IPS-15b (cell line): ENCODE results near the gene MGAT4B.

Source experiments
- H3K27me3 ChIP-seq: one replicate; pipeline ENCODE4 v1.6.1; 2013; ENCODE audit warnings: low read length; ENCODE audit not compliant: control insufficient read depth, insufficient read depth
- H3K36me3 ChIP-seq: one replicate; pipeline ENCODE4 v1.6.1; 2013; ENCODE audit warnings: low read length; ENCODE audit not compliant: control insufficient read depth, insufficient read depth
- H3K4me1 ChIP-seq: one replicate; pipeline ENCODE4 v1.6.1; 2013; ENCODE audit warnings: mild to moderate bottlenecking, low read length; ENCODE audit not compliant: control insufficient read depth, insufficient read depth
- H3K4me3 ChIP-seq: one replicate; pipeline ENCODE4 v1.5.1; 2013; ENCODE audit warnings: low read depth, low read length
- H3K9ac ChIP-seq: one replicate; pipeline ENCODE4 v1.6.1; 2013; ENCODE audit warnings: low read depth, mild to moderate bottlenecking, low read length
- H3K9me3 ChIP-seq: one replicate; pipeline ENCODE4 v1.6.1; 2013; ENCODE audit warnings: mild to moderate bottlenecking, low read length; ENCODE audit not compliant: control insufficient read depth, insufficient read depth

Gene MGAT4B

GRCh38 chr5:179823937-179824744 lies 17.5 kb upstream of the MGAT4B start:
- Histone ChIP-seq H3K4me1 (peaks cover 20% of the 10 kb centered on the region), H3K9ac (no peak overlapping the region), H3K4me3 (no peak overlapping the region), H3K27me3 (no peaks in the 10 kb centered on the region), H3K36me3 (peaks cover 46% of the 10 kb centered on the region), H3K9me3 (no peaks in the 10 kb centered on the region)

- Histone ChIP-seq H3K36me3 (peaks cover 41% of the 10 kb centered on the region), H3K4me1 (peaks cover 14% of the 10 kb centered on the region), H3K9ac (peak overlapping the region; percentile 70), H3K9me3 (no peaks in the 10 kb centered on the region), H3K27me3 (no peaks in the 10 kb centered on the region), H3K4me3 (peak overlapping the region; percentile 71)
Observed at GRCh38 chr5:179822444-179822990, 15.9 kb upstream of the MGAT4B start.

- Histone ChIP-seq H3K36me3 (peaks cover 40% of the 10 kb centered on the region), H3K4me3 (peak overlapping the region; percentile 71), H3K9ac (no peak overlapping the region), H3K9me3 (no peaks in the 10 kb centered on the region), H3K27me3 (no peaks in the 10 kb centered on the region), H3K4me1 (peaks cover 14% of the 10 kb centered on the region)
Observed at GRCh38 chr5:179822059-179822432, 15.4 kb upstream of the MGAT4B start.

GRCh38 chr5:179821298-179822058 lies 14.8 kb upstream of the MGAT4B start:
- Histone ChIP-seq H3K36me3 (peaks cover 38% of the 10 kb centered on the region), H3K9me3 (no peaks in the 10 kb centered on the region), H3K4me1 (peaks cover 14% of the 10 kb centered on the region), H3K9ac (peak overlapping the region; percentile 81), H3K27me3 (no peaks in the 10 kb centered on the region), H3K4me3 (peak overlapping the region; percentile 71)

GRCh38 chr5:179820483-179821297 lies 14.0 kb upstream of the MGAT4B start, which contains the start of gene SQSTM1:
TSS of gene SQSTM1 (plus strand) at chr5:179820905. CDS start at chr5:179820937, 32 bp downstream.
- peaks cover 32% of the 10 kb centered on the region for H3K36me3 ChIP-seq
- no peaks in the 10 kb centered on the region for H3K27me3 ChIP-seq
- H3K4me3 ChIP-seq: peak within 1 kb of the TSS; percentile 71
- no peaks in the 10 kb centered on the region for H3K9me3 ChIP-seq
- peak within 1 kb of the TSS; percentile 81 for H3K9ac ChIP-seq
- peaks cover 14% of the 10 kb centered on the region for H3K4me1 ChIP-seq

- Histone ChIP-seq H3K27me3 (no peaks in the 10 kb centered on the region), H3K9me3 (no peaks in the 10 kb centered on the region), H3K4me3 (peak overlapping the region; percentile 45), H3K9ac (peak overlapping the region; percentile 47), H3K4me1 (peaks cover 14% of the 10 kb centered on the region), H3K36me3 (peaks cover 26% of the 10 kb centered on the region)
Observed at GRCh38 chr5:179820127-179820482, 13.4 kb upstream of the MGAT4B start.

GRCh38 chr5:179819296-179820126 lies 12.8 kb upstream of the MGAT4B start:
- peaks cover 20% of the 10 kb centered on the region for H3K36me3 ChIP-seq
- no peaks in the 10 kb centered on the region for H3K9me3 ChIP-seq
- H3K4me1 ChIP-seq: peaks cover 14% of the 10 kb centered on the region
- peak overlapping the region; percentile 47 for H3K9ac ChIP-seq
- H3K27me3 ChIP-seq: no peaks in the 10 kb centered on the region
- peak overlapping the region; percentile 45 for H3K4me3 ChIP-seq

- H3K27me3 ChIP-seq: no peaks in the 10 kb centered on the region
- no peaks in the 10 kb centered on the region for H3K9me3 ChIP-seq
- H3K36me3 ChIP-seq: peaks cover 13% of the 10 kb centered on the region
- H3K4me3 ChIP-seq: peak overlapping the region; percentile 61
- peak overlapping the region; percentile 70 for H3K9ac ChIP-seq
- H3K4me1 ChIP-seq: peaks cover 17% of the 10 kb centered on the region
Observed at GRCh38 chr5:179818746-179819295, 12.2 kb upstream of the MGAT4B start.

GRCh38 chr5:179817890-179818745 lies 11.5 kb upstream of the MGAT4B start:
- H3K9ac ChIP-seq: peak overlapping the region; percentile 70
- no peaks in the 10 kb centered on the region for H3K27me3 ChIP-seq
- H3K36me3 ChIP-seq: peaks cover 9% of the 10 kb centered on the region
- H3K4me1 ChIP-seq: peaks cover 17% of the 10 kb centered on the region
- H3K9me3 ChIP-seq: no peaks in the 10 kb centered on the region
- peak overlapping the region; percentile 61 for H3K4me3 ChIP-seq

GRCh38 chr5:179817470-179817840 lies 10.8 kb upstream of the MGAT4B start:
- Histone ChIP-seq H3K9ac (no peak overlapping the region), H3K4me3 (peak overlapping the region; percentile 39)

More at GRCh38 chr5:179817470-179817840, 10.8 kb upstream of the MGAT4B start:
- peaks cover 4% of the 10 kb centered on the region for H3K36me3 ChIP-seq
- no peaks in the 10 kb centered on the region for H3K27me3 ChIP-seq
- peaks cover 12% of the 10 kb centered on the region for H3K4me1 ChIP-seq
- H3K9me3 ChIP-seq: no peaks in the 10 kb centered on the region
